NCI-H748 treated with DMSO at 0.1 percent for 48 hours (cell line): ENCODE data around the gene NOTCH2.

ENCODE experiments used
- DNase-seq: peaks from one replicate; lab custom pipeline; 2025; lab: John Stamatoyannopoulos, UW

NOTCH2 gene

DNA sequence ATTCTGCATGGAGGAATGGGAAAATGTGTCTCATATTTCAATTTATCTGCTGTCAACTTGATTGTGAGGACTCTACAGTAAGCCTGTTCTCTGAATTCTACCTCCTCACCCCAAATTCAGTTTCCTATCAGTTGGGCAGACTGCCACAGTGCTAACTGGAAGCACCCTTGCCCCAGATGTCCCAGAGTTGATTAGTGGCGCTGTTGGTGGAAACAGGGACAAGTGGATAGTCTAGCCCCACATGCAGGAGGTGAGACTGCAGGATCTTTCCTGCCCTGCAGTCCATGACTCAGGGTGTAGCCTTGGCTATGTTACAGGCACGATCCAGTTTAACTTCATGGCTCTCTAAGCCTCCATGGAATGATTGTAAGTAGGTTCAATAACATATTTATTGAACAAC lies 195.3 kb downstream of the NOTCH2 start:
- no peak for DNase-seq

- no peak for DNase-seq
Measured at GRCh38 chr1:119873135-119874015, 196.1 kb downstream of the NOTCH2 start.

- DNase-seq, result no peak
Measured at GRCh38 chr1:119871881-119872280, 197.6 kb downstream of the NOTCH2 start.

GRCh38 chr1:119870917-119871596 lies 198.4 kb downstream of the NOTCH2 start:
- DNase-seq, result peak; percentile 47

- no peak for DNase-seq
Measured at GRCh38 chr1:119869995-119870394, 199.5 kb downstream of the NOTCH2 start.

DNA sequence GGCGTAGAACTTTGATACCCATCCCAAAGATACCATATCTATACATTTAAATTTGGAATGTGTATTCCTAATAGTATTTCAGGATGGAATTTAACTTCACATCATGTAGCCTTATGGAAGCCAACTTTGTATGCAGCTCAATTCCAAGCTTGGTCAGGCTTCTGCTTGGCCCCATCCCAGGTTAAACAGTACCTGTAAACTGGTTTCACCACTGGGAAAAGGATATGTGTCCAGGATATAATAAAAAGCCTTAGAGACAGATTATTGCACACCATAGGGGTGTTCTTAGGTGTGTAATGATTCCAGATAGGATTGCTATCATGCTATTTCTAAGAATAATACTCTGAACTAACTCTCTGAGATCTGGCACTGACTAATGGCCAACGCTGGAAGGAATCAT lies 201.3 kb downstream of the NOTCH2 start:
- no peak for DNase-seq

GRCh38 chr1:119866451-119866850 lies 203.0 kb downstream of the NOTCH2 start:
- DNase-seq, result no peak

DNA sequence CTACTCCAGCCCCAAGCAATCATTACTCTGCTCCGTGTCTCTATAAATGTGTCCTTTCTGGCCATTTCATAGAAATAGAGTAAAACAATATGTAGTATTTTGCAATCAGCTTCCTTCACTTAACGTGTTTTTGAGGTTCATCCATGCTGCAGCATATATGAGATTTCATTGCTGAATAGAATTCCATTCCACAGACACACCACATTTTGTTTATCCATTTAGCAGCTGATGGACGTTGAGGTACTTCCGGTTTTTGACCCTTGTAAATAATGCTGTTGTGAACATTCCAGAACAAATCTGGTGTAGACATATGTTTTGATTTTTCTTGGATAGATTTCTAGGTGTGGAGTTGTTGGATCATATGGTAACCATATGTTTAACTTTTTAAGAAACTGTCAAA lies 203.8 kb downstream of the NOTCH2 start:
- DNase-seq, result no peak

- DNase-seq, result no peak
Measured at GRCh38 chr1:119862276-119862675, 207.2 kb downstream of the NOTCH2 start.
